Measurements from ENCODE around the gene RUNDC1. TPM values are rescaled to one million over a fixed set of nuclear protein-coding genes. Genes with fewer than 3 reads are reported as not detected.
A peak's percentile ranks its signal among the peaks of the same experiment; 100 is the strongest.

RUNDC1 gene
- total RNA-seq, 4 donors from 2014 or later, result 18.1 to 43.8 (median 27.8) TPM

GRCh38 chr17:43020789-43021740 is 40.7 kb downstream of the RUNDC1 start:
- Histone ChIP-seq H3K4me1 (peaks cover 6 to 46% (median 31%) of the 10 kb centered on the region in 4 donors), H3K27me3 (peaks cover 3% of the 10 kb centered on the region), H3K4me3 (peak overlapping the region; percentile 43 to 96 (median 86)), H3K36me3 (no peaks in the 10 kb centered on the region), H3K27ac (peak overlapping the region; percentile 85 to 91 (median 90)), H3K9me3 (no peaks in the 10 kb centered on the region)
- WGBS, 2 donors (ENCODE audit: low coverage in 1 of 2), result 38 to 47% methylated on average over 1 to 24 of the region's 40 CpGs
- peak; percentile 67 for DNase-seq
- intact Hi-C loops (cut with DNase I; ENCODE audit: low total_unique reads) (no loop called here), in situ Hi-C loops (cut with MboI; ENCODE audit: low pct_ligation_motif_present in 1 of 4, low pct_unique_long_range_greater_than_20kb in 1 of 4, low sequenced_read_pairs in 3 of 4) (loop anchor here in 1 of 4 donors (25.0 kb wide), 1 partner anchor 316 kb away; no protein-coding TSS in a partner anchor)
- no peak for TF ChIP-seq EP300 (IDR thresholded peaks at IDR 0.05; ENCODE audit: low read depth)
- peak; percentile 23 to 49 (median 47) for TF ChIP-seq POLR2AphosphoS5 (IDR thresholded peaks at IDR 0.05)
- TF ChIP-seq, protein P1, sequence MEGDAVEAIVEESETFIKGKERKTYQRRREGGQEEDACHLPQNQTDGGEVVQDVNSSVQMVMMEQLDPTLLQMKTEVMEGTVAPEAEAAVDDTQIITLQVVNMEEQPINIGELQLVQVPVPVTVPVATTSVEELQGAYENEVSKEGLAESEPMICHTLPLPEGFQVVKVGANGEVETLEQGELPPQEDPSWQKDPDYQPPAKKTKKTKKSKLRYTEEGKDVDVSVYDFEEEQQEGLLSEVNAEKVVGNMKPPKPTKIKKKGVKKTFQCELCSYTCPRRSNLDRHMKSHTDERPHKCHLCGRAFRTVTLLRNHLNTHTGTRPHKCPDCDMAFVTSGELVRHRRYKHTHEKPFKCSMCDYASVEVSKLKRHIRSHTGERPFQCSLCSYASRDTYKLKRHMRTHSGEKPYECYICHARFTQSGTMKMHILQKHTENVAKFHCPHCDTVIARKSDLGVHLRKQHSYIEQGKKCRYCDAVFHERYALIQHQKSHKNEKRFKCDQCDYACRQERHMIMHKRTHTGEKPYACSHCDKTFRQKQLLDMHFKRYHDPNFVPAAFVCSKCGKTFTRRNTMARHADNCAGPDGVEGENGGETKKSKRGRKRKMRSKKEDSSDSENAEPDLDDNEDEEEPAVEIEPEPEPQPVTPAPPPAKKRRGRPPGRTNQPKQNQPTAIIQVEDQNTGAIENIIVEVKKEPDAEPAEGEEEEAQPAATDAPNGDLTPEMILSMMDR (IDR thresholded peaks at IDR 0.05), result no peak
- peak; percentile 21 for TF ChIP-seq POLR2A (IDR thresholded peaks at IDR 0.05)

- Histone ChIP-seq H3K4me3 (peak within 1 kb of the TSS; percentile 43 to 96 (median 86)), H3K4me1 (peaks cover 6 to 46% (median 31%) of the 10 kb centered on the region in 4 donors), H3K27me3 (peaks cover 3% of the 10 kb centered on the region), H3K27ac (peak within 1 kb of the TSS; percentile 85 to 91 (median 90)), H3K9me3 (no peaks in the 10 kb centered on the region), H3K36me3 (no peaks in the 10 kb centered on the region)
- in situ Hi-C loops (cut with MboI; ENCODE audit: low pct_ligation_motif_present in 1 of 4, low pct_unique_long_range_greater_than_20kb in 1 of 4, low sequenced_read_pairs in 3 of 4) (loop anchor here in 1 of 4 donors (25.0 kb wide), 1 partner anchor 315 kb away; no protein-coding TSS in a partner anchor), intact Hi-C loops (cut with DNase I; ENCODE audit: low total_unique reads) (no loop called here)
- peak; percentile 87 for DNase-seq
- WGBS, 2 donors (ENCODE audit: low coverage in 1 of 2), result 1% methylated on average over 48 of the region's 80 CpGs; no CpG with 5 or more reads in 1 of the 2 donors
- TF ChIP-seq EP300 (IDR thresholded peaks at IDR 0.05; ENCODE audit: low read depth), result no peak
- TF ChIP-seq POLR2A (IDR thresholded peaks at IDR 0.05), result peak; percentile 55
- peak; percentile 77 to 86 (median 80) for TF ChIP-seq POLR2AphosphoS5 (IDR thresholded peaks at IDR 0.05)
- TF ChIP-seq, protein P1 (IDR thresholded peaks at IDR 0.05), result peak in 2 of 5 experiments; percentile 19 to 20
Observed at GRCh38 chr17:43021741-43022512, 41.6 kb downstream of the RUNDC1 start, which contains the start of gene VAT1. TSS of gene VAT1 (minus strand) at chr17:43022385. CDS start at chr17:43022322, 63 bp downstream.

GRCh38 chr17:43024407-43025289 is 44.3 kb downstream of the RUNDC1 start, which contains the start of gene RND2:
TSS of gene RND2 (plus strand) at chr17:43025231. CDS start at chr17:43025348, 117 bp downstream.
- TF ChIP-seq, protein P1 (IDR thresholded peaks at IDR 0.05), result peak; percentile 52 to 80 (median 64)
- peak; percentile 21 for TF ChIP-seq POLR2A (IDR thresholded peaks at IDR 0.05)
- no peak for TF ChIP-seq EP300 (IDR thresholded peaks at IDR 0.05; ENCODE audit: low read depth)
- Histone ChIP-seq H3K27me3 (peaks cover 3% of the 10 kb centered on the region), H3K27ac (peak within 1 kb of the TSS; percentile 67 to 86 (median 74)), H3K4me3 (peak within 1 kb of the TSS; percentile 35 to 57 (median 43)), H3K4me1 (peaks cover 6 to 31% (median 25%) of the 10 kb centered on the region in 4 donors), H3K36me3 (no peaks in the 10 kb centered on the region), H3K9me3 (no peaks in the 10 kb centered on the region)
- WGBS, 2 donors (ENCODE audit: low coverage in 1 of 2), result 0% methylated on average over 34 of the region's 61 CpGs; no CpG with 5 or more reads in 1 of the 2 donors
- intact Hi-C loops (cut with DNase I; ENCODE audit: low total_unique reads) (no loop called here), in situ Hi-C loops (cut with MboI; ENCODE audit: low pct_ligation_motif_present in 1 of 4, low pct_unique_long_range_greater_than_20kb in 1 of 4, low sequenced_read_pairs in 3 of 4) (loop anchor here in 2 of 4 donors (25.0 kb wide), 1 partner anchor 313 kb away; no protein-coding TSS in a partner anchor)
- peak; percentile 87 for DNase-seq
